ENCODE results near the gene CCDC192. TPM values are rescaled to one million over a fixed set of nuclear protein-coding genes. Genes with fewer than 3 reads are reported as not detected.

The CCDC192 gene
- total RNA-seq, 1 donor from 2014 or later, result not detected

DNA sequence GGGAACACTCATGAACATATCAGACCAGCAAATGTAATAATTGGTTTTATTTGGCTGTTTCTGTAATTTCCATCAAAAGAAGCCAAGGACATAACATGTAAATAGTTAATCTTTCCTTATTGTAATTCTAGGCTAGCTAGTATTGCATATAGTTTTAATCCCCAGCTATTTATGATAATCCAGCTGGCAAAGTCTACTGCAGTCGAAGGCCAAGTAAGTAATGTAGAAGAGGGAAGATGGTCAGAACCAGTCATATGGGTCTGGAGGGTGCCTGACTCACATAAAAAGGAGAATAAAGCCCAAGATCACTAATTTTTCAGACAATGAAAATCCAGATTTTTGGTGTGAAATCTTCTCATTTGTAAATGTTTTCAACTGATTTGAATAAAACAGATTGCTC is 106.3 kb downstream of the CCDC192 start:
- DNase-seq (ENCODE audit: low spot score), result no peak

DNA sequence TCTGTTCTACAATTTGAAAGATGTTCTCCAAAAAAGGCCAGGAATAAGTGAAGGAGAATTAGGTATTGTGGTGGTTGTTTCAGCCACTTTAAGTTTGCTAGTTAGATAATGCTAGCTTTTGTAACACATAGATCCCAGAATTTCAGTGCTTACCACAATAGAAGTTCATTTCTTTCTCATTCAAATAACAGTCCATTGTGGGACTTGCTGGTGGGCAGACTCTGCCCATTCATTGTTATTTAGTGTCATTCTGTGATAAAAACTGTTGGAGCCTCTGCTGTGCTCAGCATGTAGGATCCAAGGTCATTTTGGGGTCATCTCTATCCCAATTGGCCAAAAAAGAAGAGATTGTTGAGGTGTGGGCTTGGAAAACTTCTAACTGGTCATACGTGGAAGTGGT is 106.8 kb downstream of the CCDC192 start:
- DNase-seq (ENCODE audit: low spot score), result no peak

DNA sequence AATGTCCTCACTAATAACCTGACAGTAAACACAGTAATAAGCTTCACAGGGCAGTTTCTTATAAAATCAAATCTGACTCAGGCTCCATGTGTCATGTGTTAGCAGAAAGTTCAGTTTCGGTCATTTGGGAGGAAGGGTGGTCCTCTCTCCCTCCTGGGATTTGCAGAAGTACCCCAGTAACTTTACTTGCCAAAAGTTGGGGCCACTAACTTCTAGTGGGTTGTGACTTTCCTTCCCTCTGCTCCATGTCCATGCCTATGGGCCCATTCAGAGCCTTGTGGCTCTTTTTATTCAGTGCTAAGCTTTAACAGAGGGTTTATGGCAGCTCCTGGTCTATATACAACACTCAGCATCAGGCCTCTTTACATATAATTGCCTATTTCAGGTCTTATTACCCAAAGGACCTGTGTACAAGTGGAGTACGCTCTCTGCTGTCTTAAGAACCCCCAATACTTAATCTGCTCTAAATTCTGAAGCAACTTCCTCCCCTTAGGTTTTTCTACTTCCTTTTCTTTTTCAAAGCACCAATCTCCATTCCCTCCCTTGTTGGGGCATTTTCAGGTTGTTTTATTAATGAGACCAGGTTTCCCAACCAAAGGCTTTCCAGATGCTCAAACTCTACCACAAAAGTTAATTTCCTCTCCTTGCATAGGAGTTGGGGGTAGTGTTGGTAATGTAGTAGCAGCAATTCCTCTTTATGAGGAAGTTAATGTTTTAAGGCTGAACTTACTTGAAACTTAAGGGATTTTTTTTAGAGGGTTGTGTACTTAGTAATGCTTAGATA is 107.7 kb downstream of the CCDC192 start:
- DNase-seq (ENCODE audit: low spot score), result no peak

DNA sequence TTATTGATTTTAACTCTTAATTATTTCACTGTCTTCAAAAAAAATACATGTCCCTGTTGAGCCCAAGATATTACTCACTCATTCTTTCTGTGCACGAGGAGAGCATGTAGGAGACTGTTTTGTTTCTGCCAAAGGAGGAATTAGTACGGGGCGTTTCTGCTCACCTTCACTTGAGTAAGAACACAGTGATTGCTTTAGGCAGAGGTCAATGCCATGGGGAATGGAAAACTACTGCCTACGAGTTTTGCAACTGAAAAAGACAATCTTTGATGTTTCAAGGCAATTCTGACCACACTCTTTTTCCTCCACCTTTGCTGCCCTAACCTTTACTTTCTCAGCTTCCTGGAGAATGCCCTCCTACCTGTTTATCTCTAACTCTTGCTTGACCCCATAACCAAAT is 109.4 kb downstream of the CCDC192 start:
- DNase-seq (ENCODE audit: low spot score), result no peak

DNA sequence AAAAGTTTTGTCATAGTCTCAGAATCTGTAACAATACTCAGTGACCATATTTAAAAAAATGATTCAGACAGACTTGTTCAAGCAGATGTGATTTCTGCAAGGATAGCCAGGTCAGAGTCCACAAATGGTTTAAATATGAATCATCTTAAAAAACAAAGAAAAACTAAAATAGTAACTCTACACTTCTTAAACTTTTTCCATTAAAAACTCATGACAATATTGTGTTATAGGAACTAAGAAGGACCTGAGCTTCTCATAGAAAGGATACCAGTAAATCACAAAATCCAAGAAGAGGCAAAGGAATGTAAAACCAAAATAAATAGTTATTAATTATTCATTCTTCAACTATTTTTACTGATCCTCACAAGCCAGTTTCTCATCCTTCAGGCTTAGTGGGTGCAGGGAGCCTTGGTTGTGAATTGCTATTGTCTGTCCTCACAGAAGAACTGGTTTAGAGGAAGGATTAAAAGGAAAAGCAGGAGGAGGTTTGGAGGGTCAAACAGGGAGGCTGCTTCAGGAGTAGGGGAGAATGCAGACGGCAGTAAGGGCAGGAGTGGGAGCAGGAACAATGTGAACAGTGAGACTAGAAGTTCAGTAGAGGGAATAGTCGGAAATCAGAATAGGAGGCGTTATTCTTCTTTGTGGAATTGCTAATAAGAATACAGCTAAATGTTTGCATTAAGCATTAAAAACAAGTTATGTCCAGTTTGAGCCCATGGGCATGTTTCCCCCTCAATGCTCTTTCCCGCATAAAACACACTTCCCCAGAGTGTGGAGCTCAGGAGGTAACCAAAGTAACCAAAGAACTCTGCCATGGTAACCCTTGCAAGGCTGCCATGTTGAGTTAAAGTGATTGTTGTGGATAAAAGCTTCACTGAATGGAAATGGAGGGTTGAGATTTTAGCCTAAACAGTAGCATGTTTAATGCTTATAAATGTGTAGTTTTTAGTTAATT is 110.7 kb downstream of the CCDC192 start:
- no peak for DNase-seq (ENCODE audit: low spot score)

DNA sequence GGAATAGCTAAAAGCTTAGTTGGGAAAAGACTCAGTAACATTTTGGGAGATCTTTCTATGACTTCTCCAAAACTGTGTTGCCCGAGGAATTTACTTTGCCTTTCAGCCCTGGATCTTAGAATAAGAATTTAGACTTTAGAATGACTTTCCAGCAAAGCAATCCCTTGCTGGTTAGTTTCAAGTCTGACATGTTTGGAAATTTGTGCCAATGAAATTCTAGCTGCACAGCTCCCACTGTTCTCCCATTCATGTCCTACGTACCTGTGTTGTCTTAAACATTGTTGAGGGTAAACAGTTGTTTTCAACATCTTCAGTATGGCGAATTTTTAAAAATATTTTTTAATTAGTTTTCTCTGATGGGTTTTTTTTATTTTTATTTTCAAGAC is 111.4 kb downstream of the CCDC192 start:
- DNase-seq (ENCODE audit: low spot score), result peak; percentile 32

DNA sequence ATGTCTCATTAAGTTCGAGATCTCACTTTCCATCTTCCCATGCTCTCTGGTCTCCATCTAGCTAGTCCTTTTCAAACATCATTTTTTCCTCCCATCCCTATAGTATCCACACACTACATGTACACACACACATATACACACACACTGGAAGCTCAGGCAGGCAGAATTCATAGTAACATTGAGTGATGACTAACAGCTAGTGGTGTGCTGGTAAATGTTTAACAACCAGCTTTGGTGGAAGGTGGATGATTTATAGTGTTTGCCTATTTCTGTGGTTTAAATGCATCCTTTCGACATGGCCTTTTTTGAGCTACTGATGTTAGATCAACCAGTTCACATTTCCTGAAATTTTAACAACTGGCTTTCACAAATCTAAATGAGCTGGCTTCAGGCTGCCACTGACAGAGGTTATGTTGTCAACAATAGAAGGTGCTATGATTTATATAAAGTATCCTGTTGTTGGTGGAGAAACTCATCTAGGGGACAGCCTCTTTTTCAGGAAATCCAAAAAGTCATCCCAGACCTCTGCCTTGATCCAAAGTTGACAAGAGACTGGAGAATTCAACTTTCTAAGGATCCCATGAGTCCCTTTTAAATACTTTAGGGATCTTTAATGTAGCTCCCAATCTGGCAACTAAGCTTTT is 117.8 kb downstream of the CCDC192 start:
- no peak for DNase-seq (ENCODE audit: low spot score)

DNA sequence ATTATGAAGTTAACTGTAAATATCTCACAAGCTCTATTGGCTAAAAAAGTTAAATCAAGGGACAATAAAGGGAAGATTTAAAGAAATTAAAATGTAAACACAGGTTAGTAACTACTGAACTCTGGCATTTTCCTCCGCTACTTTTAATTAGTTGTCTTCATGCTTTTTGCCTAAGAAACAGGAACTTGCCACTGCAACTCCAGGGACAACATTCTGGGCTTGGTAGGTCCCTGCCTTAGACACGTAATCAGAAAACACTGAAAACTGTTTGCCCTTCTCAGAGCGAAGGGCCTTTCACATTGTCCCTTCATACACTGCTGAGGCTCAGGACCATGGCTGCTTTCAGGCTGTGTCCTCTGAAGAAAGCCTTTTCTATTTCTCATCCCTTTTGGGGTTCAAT is 118.7 kb downstream of the CCDC192 start:
- no peak for DNase-seq (ENCODE audit: low spot score)

DNA sequence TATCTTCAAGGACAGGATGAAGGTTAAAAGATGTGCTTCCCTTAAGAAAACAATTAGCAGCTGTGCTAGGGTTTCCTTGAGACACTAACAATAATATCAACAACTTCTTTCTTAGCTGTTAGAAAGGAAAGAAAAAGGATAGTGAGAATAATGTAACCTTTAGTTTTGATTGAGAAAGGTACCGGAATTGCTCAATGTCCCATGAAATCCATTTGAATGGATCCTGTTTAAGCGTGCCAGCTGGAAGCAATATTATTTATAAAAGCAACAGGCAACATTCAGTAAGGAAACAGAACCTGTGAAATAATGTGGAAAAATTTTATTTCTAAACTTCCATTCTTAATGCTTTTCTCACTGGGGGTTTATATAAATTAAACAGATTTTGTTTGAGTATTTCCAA is 120.9 kb downstream of the CCDC192 start:
- no peak for DNase-seq (ENCODE audit: low spot score)

DNA sequence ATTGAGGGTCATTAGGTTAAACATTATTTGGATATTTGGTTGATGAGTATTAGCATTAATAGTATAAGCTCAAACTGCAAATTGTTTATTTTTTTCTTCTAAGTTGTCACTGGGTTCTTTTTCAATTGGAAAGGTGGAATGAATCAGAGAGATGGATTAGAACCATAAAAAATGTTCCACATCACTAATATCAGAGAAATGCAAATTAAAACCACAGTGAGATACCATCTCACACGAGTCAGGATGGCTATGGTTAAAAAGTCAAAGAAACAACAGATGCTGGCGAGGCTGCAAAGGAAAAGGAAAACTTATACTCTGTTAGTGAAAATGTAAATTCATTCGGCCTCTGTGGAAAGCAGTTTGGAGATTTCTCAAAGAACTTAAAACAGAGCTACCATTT is 122.8 kb downstream of the CCDC192 start:
- DNase-seq (ENCODE audit: low spot score), result no peak

DNA sequence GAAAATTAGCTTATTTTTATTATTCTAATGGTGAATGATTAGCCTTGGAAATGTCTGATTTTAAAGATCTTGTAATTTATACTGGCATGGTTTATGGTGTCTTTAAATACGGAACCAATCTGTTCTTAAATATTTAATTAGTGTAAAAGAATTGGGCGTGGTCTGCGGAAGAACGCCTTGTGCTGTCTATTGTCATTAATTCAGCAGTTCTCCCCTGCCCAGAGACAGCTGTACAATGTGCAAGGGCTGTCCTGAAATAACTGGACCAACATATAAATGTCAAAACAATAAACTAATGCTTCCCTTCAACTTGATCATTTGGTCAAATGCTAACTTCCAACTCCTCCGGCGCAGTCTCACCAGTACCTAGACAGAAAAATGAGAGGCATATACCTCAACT is 124.3 kb downstream of the CCDC192 start:
- DNase-seq (ENCODE audit: low spot score), result no peak

DNA sequence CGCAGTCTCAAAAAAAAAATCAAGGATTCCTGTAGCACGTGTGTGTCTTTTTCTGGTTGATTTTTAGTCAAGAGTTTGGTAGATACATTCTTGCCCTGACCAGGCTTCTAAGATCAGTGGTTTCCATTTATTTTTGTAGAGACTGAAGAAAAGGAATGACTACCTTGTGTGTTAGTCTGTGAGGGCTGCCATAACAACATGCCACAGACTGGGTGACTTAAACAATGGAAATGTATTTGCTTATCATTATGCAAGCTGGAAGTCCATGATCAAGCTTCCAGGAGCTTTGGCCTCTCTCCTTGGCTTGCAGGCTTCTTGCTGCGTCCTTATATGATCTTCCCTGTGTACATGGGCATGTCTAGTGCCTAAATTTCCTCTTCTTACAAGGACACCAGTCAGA is 127.0 kb downstream of the CCDC192 start:
- DNase-seq (ENCODE audit: low spot score), result no peak

DNA sequence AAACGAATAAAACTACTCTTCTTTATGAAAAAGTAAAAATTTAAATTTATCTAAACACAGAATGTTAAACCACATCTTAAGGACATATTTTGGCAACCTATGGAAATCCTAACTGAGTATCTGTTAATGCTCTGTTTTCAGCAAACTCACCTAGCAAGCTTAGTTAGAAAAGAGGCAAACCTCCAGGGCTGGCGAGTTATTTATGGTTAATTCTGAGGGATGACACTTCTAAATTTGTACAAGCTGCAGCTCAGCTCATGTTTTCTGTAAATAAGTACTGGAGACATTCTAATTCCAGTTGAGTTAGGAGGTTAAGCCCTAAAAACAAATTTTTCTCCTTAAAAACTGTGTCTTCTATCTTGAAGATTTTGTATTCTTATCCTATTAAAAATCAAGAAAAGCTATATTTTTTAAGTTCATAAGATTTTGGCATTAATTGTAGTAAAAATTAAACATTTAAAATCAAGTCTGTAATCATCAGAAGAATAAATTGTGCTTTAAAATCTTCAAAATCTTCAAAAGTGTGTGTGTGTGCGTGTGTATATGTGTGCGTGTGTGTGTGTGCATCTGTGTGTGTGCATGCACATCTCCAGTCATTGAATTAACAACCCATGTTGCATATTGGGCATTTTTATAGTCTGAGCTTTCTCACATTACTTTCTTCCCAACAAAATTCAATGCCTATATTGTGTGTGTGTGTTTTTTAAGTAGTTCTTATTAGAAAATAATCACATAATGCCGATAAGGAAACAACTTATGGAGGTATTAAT is 127.8 kb downstream of the CCDC192 start:
- DNase-seq (ENCODE audit: low spot score), result no peak

DNA sequence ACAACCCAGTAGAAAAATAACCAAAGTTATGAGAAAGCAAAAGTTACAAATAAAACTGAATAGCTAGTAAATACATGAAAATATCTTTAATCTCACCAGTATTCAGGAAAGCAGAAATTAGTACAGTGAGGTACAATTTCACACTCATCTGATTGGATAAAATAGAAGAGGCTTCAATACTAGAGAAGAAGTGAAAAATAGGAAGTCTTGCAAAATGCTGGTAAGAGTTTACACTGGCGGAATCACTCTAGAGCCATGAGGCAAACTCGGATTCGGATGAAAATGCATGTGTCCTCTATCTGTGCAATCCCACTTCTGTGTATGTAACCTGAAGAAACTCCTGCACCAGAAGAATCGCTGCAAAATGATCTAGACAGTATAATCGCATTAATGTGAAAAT is 128.9 kb downstream of the CCDC192 start:
- DNase-seq (ENCODE audit: low spot score), result no peak

DNA sequence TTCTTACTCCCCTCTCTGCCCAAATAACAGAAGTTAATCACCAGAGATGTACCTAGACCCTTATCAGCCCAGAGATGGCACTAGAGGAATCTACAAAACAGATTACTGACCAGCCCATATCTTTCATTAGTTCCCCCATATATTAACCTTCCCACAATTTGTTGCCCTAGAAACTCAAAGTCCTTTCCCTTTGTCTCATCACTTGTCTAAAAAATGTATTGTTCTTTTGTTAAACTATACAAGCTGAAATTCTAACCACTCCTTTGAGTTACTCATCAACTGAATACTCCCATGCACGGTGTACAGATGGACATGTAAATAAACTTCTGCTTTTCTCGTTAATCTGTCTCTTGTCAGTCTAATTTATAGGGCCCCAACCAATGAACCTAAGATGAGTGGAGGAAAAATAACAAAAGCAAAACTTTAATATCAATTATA is 130.9 kb downstream of the CCDC192 start:
- no peak for DNase-seq (ENCODE audit: low spot score)

DNA sequence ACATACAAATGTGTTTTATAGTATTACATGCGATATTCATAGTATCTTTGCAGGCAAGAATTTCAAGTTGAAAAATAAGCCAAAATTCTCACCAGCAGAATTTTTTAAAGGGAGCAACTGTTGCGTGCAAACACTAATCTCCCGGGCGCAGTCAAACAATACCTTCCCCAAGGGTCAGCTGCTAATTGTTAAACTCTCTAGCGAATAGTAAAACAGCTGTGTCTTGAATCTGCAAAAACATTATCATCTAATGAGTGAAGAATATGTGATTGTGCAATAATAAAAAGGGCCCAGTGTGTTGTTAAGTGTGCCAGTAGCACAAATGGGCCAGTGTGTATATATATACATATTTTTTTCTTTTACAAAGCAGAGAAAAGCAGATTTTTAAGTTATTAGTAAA is 131.4 kb downstream of the CCDC192 start:
- no peak for DNase-seq (ENCODE audit: low spot score)

DNA sequence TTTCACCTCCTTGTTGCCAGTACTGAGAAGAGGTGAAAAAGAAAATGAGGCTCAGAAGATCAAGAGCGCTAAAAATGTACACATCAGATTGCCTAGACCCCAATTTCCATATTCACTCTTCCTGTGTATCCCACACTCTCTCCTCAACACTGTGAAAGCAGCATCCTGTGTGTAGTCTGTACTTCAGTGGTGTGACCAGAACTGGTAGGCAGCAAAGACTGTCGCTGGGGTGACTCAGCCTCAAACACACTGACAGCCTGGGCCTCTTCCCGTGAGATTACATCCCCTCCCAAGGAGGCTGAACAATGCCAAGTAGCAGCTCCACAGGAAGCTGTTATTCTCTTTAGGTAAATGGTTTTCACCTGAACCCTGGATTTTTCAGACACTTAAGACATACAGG is 135.5 kb downstream of the CCDC192 start:
- DNase-seq (ENCODE audit: low spot score), result peak; percentile 16

DNA sequence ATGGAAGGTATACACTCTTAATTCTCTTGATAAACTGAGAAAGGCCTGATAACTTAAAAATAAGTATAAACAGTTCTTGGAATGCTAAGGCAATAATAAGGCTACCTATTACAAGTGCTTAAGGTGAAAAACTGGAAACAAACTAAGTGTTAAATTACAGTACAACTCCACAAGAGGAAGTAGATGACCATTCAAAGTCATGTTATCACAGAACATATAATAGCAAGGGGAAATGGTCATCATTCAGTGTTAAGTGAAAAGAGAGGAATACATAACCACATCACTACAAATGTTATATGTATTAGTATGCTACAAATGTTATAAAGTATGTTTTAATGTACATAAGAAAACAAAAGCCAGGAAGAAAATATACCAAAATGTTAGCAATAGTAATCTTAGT is 135.9 kb downstream of the CCDC192 start:
- DNase-seq (ENCODE audit: low spot score), result no peak

DNA sequence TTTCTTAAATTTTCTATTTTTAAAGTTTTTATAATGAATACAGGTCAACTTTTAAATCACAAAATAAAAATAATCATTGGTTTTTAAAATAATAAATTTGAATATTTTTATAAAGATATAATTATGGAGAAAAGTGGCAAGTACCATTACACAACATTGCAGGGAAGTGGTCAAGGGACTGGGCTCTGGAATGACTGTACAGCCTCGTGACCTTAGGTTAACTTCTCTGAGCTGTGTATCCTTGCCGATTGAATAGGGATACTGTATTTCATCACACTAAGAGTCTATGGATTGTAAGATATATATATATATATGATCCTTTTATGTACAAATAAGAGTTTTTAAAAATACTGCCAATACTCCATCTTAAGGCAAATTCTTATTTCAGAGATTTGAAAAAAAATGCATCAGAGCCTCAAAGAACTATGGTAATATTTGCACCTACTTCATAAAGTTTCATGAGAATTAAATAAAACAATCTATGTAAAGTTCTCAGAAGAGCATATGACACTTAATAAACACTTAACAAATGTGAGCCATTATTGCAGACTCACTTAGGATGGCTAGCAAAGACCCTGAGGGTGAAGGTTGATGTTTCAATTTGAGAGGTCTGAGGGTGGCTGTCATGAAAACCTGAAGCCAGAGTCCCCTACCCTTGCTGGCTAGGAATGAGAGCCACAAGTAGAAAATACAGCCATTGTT is 136.5 kb downstream of the CCDC192 start:
- DNase-seq (ENCODE audit: low spot score), result no peak

DNA sequence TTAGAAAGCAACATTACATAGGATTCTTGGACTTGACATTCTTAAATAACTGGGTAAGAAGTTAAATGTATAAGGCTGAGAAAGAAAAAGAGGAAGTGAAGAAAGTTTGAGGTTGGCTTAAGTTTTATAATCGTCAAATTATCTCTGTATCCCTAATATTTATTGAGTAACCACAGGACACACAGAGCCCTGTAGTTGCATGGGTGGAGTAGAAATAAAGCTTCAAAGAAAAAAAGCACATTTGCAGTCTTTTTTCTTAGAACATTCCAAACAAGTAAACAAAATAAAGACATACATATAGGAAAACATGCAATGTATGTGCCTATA is 137.0 kb downstream of the CCDC192 start:
- DNase-seq (ENCODE audit: low spot score), result no peak

DNA sequence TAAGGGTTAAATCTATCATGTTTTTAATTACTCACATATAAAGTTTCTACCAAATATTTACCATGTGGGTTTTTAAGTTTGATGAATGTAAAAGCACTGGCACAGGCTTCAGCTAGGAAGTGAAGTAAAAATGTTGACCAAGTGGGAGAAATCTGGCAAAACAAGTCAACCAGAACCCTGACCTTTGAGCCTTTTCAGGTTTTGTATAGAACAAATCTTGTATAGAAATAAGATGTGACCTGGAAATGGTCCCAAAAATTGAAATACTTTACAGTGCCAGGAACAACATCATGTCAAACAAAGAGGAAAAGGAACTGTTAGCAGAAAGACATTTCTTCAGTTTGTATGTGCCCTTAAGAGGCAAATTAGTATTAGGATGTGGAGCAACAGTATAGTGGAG is 137.6 kb downstream of the CCDC192 start:
- DNase-seq (ENCODE audit: low spot score), result no peak
